Measurements from ENCODE around the gene MAP4K4. TPM values are rescaled to one million over a fixed set of nuclear protein-coding genes. Genes with fewer than 3 reads are reported as not detected.

The MAP4K4 gene
- total and polyA plus RNA-seq, 2 of the 13 experiments (the other 11 are each of a cell fraction or from before 2014, with no cell fraction given) = 105 to 264 TPM

GRCh38 chr2:101696272-101697123 is 1.0 kb upstream of the MAP4K4 start (continued):
- TF ChIP-seq ZBTB40 (IDR thresholded peaks at IDR 0.05) = no peak
- peak; percentile 13; the same call in 1 of the 2 replicates for TF ChIP-seq ZBTB40 (CRISPR knock-in tag; IDR thresholded peaks at IDR 0.05)
- TF ChIP-seq ZNF101 (CRISPR knock-in tag; IDR thresholded peaks at IDR 0.05; ENCODE audit: borderline replicate concordance, low read depth) = 0 out of 2 replicates have a peak, but pooled peaks have one; percentile 21
- no peak for TF ChIP-seq HMG20B (CRISPR knock-in tag; conservative IDR thresholded peaks at IDR 0.05)
- TF ChIP-seq ZNF598 (CRISPR knock-in tag; IDR thresholded peaks at IDR 0.05; ENCODE audit: borderline replicate concordance) = peak; percentile 45; the same call in 1 of the 2 replicates
- peak; percentile 99 for TF ChIP-seq ZNF691 (CRISPR knock-in tag; IDR thresholded peaks at IDR 0.05; ENCODE audit: borderline replicate concordance, low read depth)
- TF ChIP-seq ZNF800 (CRISPR knock-in tag; IDR thresholded peaks at IDR 0.05) = peak; percentile 25; the same call in 1 of the 2 replicates
- TF ChIP-seq ZNF317 (CRISPR knock-in tag; IDR thresholded peaks at IDR 0.05) = no peak
- no peak for TF ChIP-seq RBAK (CRISPR knock-in tag; IDR thresholded peaks at IDR 0.05)
- TF ChIP-seq BHLHE40 (IDR thresholded peaks at IDR 0.05; ENCODE audit: low read length) = peak; percentile 46; the same call in 1 of the 2 replicates
- TF ChIP-seq ZNF569 (CRISPR knock-in tag; IDR thresholded peaks at IDR 0.05; ENCODE audit: borderline replicate concordance) = 0 out of 2 replicates have a peak, but pooled peaks have one; percentile 32
